Endometrial microvascular endothelial cells (primary cell): Measurements from ENCODE around the gene PI16. TPM values are rescaled to one million over a fixed set of nuclear protein-coding genes. Genes with fewer than 3 reads are reported as not detected.

ENCODE experiments used
- in situ Hi-C: cut with HindIII; loops from 2 replicates; pipeline ENCODE4 v1.10.0; 2017; ENCODE audit warnings: low sequenced_read_pairs, low pct_unique_long_range_greater_than_20kb; ENCODE audit errors: inconsistent ontology term
- total RNA-seq: library from RNA; depleted of rRNA; stranded (reverse); fragments of >200 nt; gene quantifications from one replicate; pipeline ENCODE4 v1.2.3, GENCODE V29; 2015; ENCODE audit errors: inconsistent ontology term

PI16 gene, protein sequence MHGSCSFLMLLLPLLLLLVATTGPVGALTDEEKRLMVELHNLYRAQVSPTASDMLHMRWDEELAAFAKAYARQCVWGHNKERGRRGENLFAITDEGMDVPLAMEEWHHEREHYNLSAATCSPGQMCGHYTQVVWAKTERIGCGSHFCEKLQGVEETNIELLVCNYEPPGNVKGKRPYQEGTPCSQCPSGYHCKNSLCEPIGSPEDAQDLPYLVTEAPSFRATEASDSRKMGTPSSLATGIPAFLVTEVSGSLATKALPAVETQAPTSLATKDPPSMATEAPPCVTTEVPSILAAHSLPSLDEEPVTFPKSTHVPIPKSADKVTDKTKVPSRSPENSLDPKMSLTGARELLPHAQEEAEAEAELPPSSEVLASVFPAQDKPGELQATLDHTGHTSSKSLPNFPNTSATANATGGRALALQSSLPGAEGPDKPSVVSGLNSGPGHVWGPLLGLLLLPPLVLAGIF
- total RNA-seq = not detected

DNA sequence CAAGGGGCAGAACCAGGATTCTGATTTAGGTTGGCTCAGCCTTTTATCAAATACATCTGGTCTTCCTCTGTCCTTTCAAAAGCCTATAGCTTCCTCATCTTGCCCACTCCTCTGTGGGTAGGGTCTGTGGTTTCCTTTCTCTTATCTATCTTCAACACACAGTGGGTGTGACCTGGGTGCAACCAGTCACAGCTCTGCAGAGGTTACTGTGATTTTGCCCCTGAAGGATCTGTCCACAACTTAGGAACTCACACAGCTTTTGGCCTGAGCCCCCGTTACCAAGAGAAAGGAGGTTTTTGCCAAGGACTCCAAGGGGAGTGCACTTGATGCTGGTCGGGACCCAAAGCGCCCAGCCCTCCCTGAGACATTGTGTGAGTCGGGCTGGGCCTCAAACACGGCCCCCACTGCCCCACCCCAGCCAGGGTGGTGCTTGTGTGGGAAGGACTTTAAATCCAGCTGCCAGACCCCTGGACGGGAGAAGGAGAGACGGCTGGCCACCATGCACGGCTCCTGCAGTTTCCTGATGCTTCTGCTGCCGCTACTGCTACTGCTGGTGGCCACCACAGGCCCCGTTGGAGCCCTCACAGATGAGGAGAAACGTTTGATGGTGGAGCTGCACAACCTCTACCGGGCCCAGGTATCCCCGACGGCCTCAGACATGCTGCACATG lies at the start of gene PI16:
TSS of gene PI16 (plus strand) at position 477 of the 670 bp plus-strand sequence. CDS start at position 500, 23 bp downstream.
- in situ Hi-C loops = no loop called here

DNA sequence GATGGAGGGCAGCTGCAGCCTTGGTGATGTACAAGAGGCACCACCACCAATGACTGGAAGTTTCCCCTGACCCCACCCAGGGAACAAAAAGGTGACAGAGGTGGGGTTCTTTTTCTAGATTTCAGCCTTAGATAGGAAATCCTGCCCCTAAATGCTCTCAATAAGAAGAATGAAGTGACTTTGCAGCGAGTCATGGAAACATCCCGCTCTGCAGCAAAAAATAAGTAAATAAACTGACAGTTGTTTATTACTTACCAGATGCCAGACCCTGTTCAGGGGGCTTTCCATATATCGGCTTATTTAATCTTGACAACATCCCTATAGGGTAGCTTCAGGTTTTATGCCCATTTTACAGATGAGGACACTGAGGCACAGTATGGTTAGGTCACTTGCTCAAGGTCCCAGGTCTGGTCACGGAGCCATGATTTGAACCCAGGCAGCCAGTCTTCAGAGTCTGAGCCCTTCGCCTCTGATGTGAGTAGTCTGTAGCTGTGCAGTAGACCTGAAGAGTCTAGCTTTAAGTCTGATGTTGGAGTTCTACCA lies 49.6 kb upstream of the PI16 start:
- in situ Hi-C loops = no loop called here

DNA sequence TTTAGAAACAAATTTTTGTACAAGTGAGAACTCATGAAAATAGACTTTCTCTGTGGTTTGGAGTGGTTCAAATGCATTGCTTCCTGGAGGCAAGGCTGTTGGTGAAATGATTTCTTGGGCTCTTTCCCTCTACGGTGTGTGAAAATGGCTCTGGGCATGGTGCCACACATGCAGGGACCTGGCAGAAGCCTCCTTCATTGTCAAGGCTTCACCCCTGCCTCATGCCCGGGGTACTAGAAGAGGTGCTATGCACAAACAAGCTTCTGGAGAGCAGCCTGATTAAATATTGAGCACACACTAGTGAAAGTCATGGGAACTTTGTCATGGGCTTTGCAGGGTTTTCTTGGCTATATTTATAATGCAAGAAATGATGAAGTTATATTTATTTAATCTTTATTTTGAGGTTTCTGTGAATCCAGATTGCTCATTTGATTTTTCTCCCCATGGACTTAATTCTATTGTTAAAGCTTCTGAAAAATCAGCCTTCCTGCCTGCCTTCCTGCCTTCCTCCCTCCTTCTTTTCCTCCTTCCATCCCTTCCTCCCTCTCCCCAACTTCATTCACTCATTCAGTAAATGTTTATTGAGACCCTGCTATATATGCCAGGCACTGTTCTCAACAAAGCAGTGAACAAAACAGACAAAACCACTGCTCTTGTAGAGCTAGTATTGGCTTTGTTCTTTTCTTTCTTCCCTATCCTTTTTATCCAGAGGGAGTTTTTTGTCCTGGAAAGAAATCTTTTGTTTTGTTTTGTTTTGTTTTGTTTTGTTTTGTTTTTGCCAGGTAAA lies 47.8 kb upstream of the PI16 start:
- in situ Hi-C loops = no loop called here

GRCh38 chr6:36907781-36908180 lies 46.8 kb upstream of the PI16 start:
- in situ Hi-C loops = no loop called here

GRCh38 chr6:36908747-36909146 lies 45.8 kb upstream of the PI16 start:
- in situ Hi-C loops = no loop called here

DNA sequence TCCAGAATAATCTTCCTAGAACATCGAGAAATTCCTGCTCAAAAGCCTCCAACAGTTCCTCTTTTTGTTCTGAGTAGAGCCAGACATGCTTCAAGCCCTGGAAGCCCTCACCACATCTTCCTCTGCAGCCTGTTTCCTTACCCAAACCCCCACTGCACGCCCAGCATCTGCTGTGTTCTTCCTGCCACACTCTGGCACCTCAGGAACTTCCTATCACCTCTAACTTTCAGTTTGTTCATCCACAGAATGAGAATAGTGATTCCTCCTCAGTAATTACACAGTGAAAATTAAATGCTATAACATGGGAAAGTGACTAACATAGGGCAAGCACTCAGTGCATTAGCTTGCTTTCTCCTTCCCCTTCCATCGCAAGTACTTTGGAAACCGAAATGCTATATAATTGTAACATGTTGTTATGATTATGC lies 42.5 kb upstream of the PI16 start:
- in situ Hi-C loops = no loop called here

GRCh38 chr6:36912586-36912985 lies 42.0 kb upstream of the PI16 start:
- in situ Hi-C loops = no loop called here

GRCh38 chr6:36913082-36913481 lies 41.5 kb upstream of the PI16 start:
- in situ Hi-C loops = no loop called here

DNA sequence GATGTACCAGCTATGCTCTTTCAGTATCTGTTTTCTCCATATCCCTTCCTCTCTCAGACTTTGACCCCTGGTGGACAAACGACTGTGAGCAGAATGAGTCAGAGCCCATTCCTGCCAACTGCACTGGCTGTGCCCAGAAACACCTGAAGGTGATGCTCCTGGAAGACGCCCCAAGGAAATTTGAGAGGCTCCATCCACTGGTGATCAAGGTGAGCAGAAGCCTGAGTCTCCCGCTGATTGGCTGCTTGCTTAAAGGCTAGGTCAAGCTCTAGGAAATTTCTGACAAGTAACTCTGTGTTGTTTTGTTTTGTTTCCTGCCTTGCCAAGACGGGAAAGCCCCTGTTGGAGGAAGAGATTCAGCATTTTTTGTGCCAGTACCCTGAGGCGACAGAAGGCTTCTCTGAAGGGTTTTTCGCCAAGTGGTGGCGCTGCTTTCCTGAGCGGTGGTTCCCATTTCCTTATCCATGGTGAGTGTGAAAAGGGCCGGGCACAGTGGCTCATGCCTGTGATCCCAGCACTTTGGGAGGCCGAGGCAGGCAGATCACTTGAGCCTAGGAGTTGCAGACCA lies 40.2 kb upstream of the PI16 start:
- in situ Hi-C loops = no loop called here

- in situ Hi-C loops = no loop called here
Observed at GRCh38 chr6:36915599-36915998, 38.9 kb upstream of the PI16 start.

GRCh38 chr6:36916126-36916525 lies 38.4 kb upstream of the PI16 start:
- in situ Hi-C loops = no loop called here

GRCh38 chr6:36917541-36918193 lies 36.9 kb upstream of the PI16 start:
- in situ Hi-C loops = no loop called here

DNA sequence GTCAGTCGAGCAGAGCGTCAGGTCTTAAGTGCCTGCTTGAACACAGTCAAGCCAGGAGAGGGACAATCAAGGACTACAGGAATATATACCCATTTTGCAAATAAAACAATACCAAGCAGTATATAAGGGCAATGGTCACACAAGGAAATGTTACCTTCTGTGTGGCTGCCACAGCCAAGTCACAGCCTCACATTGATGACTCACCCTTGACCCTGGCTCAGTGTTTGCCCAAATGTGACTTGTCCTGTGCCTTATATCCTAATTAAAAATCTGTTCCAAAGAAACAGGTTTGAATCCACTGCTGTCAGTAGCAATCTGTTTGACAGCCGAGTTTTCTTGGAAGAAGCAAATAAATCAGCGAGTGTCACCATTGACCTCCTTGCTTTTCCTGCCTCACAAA lies 34.5 kb upstream of the PI16 start:
- in situ Hi-C loops = no loop called here

GRCh38 chr6:36920546-36920945 lies 34.0 kb upstream of the PI16 start:
- in situ Hi-C loops = no loop called here

- in situ Hi-C loops = no loop called here
Observed at GRCh38 chr6:36924131-36924530, 30.4 kb upstream of the PI16 start.

GRCh38 chr6:36924778-36925374 lies 29.7 kb upstream of the PI16 start:
- in situ Hi-C loops = no loop called here

DNA sequence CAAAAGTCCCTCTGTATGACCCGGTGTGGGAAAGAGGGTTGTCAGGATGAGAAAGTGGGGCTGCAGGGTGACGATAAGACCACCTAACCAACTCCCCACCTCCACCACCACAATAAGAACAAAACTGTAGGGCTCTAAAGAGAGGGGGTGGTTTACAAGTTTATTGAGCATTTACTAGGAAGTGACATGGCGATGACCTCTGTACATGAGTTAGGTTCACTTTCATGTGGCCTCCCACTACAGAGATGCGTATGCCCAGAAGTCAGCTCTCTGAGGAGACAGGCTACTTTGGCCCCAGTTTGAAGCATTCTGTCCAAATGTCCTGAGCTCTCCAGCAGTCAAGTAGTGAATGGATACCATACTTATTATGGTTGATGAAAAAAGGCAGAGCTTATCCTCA lies 28.7 kb upstream of the PI16 start:
- in situ Hi-C loops = no loop called here
